Endothelial cell of umbilical vein (primary cell): ENCODE data around the gene LAIR2. TPM values are rescaled to one million over a fixed set of nuclear protein-coding genes. Genes with fewer than 3 reads are reported as not detected.
A peak's percentile ranks its signal among the peaks of the same experiment; 100 is the strongest.

Source experiments
- BruUV-seq: library from RNA; stranded (reverse); fragments of 400-500 nt; replicated peaks from 2 replicates; lab custom pipeline; 2021; lab: Mats Ljungman, UMichigan
- CTCF ChIA-PET: fragments of 300-600, 350-600 bp; sonication (Branson Sonifier 250); formaldehyde crosslinking; loops from one replicate; lab custom pipeline; 2021; ENCODE audit warnings: antibody characterized with exemption, inconsistent platforms; lab: Charles Lee
- POLR2A ChIA-PET: fragments of 300-600, 350-600 bp; sonication (Branson Sonifier 250); formaldehyde crosslinking; loops from one replicate; lab custom pipeline; 2021; ENCODE audit warnings: antibody characterized with exemption, inconsistent platforms; lab: Charles Lee
- DNase-seq: peaks from one replicate; pipeline ENCODE4 v3.0.0-alpha.2; 2011; ENCODE audit warnings: low read depth, low spot score
- FAIRE-seq: peaks from 2 replicates; lab custom pipeline; 2011; peaks lifted over from hg19 to GRCh38; lab: Jason Lieb, UNC
- H2AFZ ChIP-seq: 2 replicates; pipeline ENCODE4 v1.6.0; 2012; ENCODE audit warnings: low read depth, low read length, control low read depth, inconsistent platforms
- H3K27ac ChIP-seq: 2 replicates; pipeline ENCODE4 v1.5.1; 2011; ENCODE audit warnings: low read depth, mild to moderate bottlenecking, control low read depth, low read length, moderate library complexity; ENCODE audit not compliant: insufficient read depth
- H3K27me3 ChIP-seq, 2 experiments: 2 replicates each; pipeline versions ENCODE4 v1.6.0 to v1.6.1; 2011; ENCODE audit warnings: low read length in 2 of 2, mixed read lengths in 1 of 2; ENCODE audit not compliant: control insufficient read depth in 2 of 2, insufficient read depth in 2 of 2
- H3K36me3 ChIP-seq, 2 experiments: 2 replicates in 1 of 2; 3 replicates in 1 of 2; pipeline ENCODE4 v1.5.1; 2011; ENCODE audit warnings: low read length in 2 of 2, mild to moderate bottlenecking in 1 of 2, moderate library complexity in 1 of 2; ENCODE audit not compliant: control insufficient read depth in 2 of 2, insufficient read depth in 2 of 2; ENCODE audit errors: extremely low read depth in 1 of 2
- H3K4me1 ChIP-seq: 3 replicates; pipeline ENCODE4 v1.5.1; 2011; ENCODE audit warnings: mild to moderate bottlenecking, low read length; ENCODE audit not compliant: control insufficient read depth, insufficient read depth; ENCODE audit errors: extremely low read depth
- H3K4me2 ChIP-seq: 2 replicates; pipeline ENCODE4 v1.6.1; 2011; ENCODE audit warnings: low read length, control low read depth, mixed read lengths; ENCODE audit not compliant: insufficient read depth
- H3K4me3 ChIP-seq, 3 experiments: fragments of 200-600 bp in 1 of 3; sonication (generic), shearing (Covaris generic) in 1 of 3; replicated peaks in 1 of 3; 2 replicates each; pipeline ENCODE4 v1.5.1; 2011 to 2016; ENCODE audit warnings: control low read depth in 3 of 3, low read length in 3 of 3, mild to moderate bottlenecking in 2 of 3, inconsistent platforms in 1 of 3, low read depth in 1 of 3, moderate library complexity in 1 of 3; ENCODE audit not compliant: insufficient read depth in 1 of 3
- H3K79me2 ChIP-seq: 2 replicates; pipeline ENCODE4 v1.6.0; 2012; ENCODE audit warnings: low read length, inconsistent platforms; ENCODE audit not compliant: control insufficient read depth, insufficient read depth
- H3K9ac ChIP-seq: replicated peaks from 2 replicates; pipeline ENCODE3; 2011; ENCODE audit warnings: low read length, control low read depth; ENCODE audit not compliant: insufficient read depth; ENCODE audit errors: extremely low read depth
- H3K9me1 ChIP-seq: replicated peaks from 3 replicates; pipeline ENCODE4 v1.6.0; 2011; ENCODE audit warnings: mild to moderate bottlenecking, low read length; ENCODE audit not compliant: control insufficient read depth, insufficient read depth; ENCODE audit errors: extremely low read depth
- H3K9me3 ChIP-seq: replicated peaks from 2 replicates; pipeline ENCODE4 v1.5.1; 2012; ENCODE audit warnings: low read length, inconsistent platforms; ENCODE audit not compliant: control insufficient read depth, insufficient read depth
- H4K20me1 ChIP-seq: replicated peaks from 2 replicates; pipeline ENCODE3; 2011; ENCODE audit warnings: mild to moderate bottlenecking, low read length; ENCODE audit not compliant: control insufficient read depth, insufficient read depth; ENCODE audit errors: extremely low read depth
- EZH2 ChIP-seq: IDR thresholded peaks from 2 replicates; pipeline ENCODE4 v1.6.1; 2012; ENCODE audit warnings: borderline replicate concordance, low read depth, mild to moderate bottlenecking, moderate library complexity, low read length, inconsistent platforms; ENCODE audit not compliant: severe bottlenecking
- FOS ChIP-seq: IDR thresholded peaks from 2 replicates; pipeline ENCODE4 v1.6.1; 2011; ENCODE audit warnings: mild to moderate bottlenecking, low read length, moderate library complexity, borderline replicate concordance; ENCODE audit not compliant: insufficient read depth
- GATA2 ChIP-seq: IDR thresholded peaks from 2 replicates; pipeline ENCODE4 v1.7.0; 2011; ENCODE audit warnings: low read depth, mild to moderate bottlenecking, moderate library complexity, mixed read lengths, low read length; ENCODE audit not compliant: insufficient read length, insufficient read depth
- JUN ChIP-seq: IDR thresholded peaks from 2 replicates; pipeline ENCODE4 v1.6.1; 2011; ENCODE audit warnings: borderline replicate concordance, low read depth; ENCODE audit not compliant: insufficient read length, insufficient read depth
- MYC ChIP-seq: IDR thresholded peaks from one replicate; pipeline ENCODE4 v1.6.1; 2011; ENCODE audit warnings: mild to moderate bottlenecking, low read depth, low read length
- POLR2A ChIP-seq: IDR thresholded peaks from 2 replicates; pipeline ENCODE4 v1.6.1; 2012; ENCODE audit warnings: low read depth, mild to moderate bottlenecking, control low read depth, low read length
- POLR2AphosphoS5 ChIP-seq: IDR thresholded peaks from 2 replicates; pipeline ENCODE4 v1.6.1; 2012; ENCODE audit warnings: low read depth, mild to moderate bottlenecking, control low read depth, low read length, moderate library complexity; ENCODE audit not compliant: insufficient read depth
- dilution Hi-C: fragments of 300-500 bp; cut with MboI; formaldehyde crosslinking; loops from one replicate; pipeline ENCODE4 v1.15.0; 2019; ENCODE audit warnings: low sequenced_read_pairs; ENCODE audit not compliant: extremely low pct_ligation_motif_present
- intact Hi-C: fragments of 100-400 bp; cut with micrococcal nuclease; formaldehyde crosslinking; loops from one replicate; pipeline ENCODE4 v1.10.0; 2022
- polyA plus RNA-seq, 4 experiments: library from polyadenylated mRNA; depleted of rRNA in 3 of 4; stranded (reverse) in 3 of 4; unstranded in 1 of 4; fragments of >200 nt; gene quantifications; 2 replicates each; pipeline versions ENCODE4 v1.2.1 to v1.2.3, GENCODE V29; 2011 to 2012; ENCODE audit warnings: missing spikeins in 1 of 4
- total RNA-seq: library from RNA; stranded (reverse); gene quantifications from 2 replicates; pipeline ENCODE4 v1.2.3, GENCODE V29; 2021
- TF ChIP-seq, protein P1 (sequence below), 2 donors: IDR thresholded peaks; 1 replicate in 1 of 2; 2 replicates in 1 of 2; pipeline ENCODE4 v1.5.1; 2011; ENCODE audit warnings: low read length in 2 of 2, mild to moderate bottlenecking in 2 of 2, moderate library complexity in 2 of 2, control low read depth in 1 of 2, inconsistent platforms in 1 of 2, low read depth in 1 of 2; ENCODE audit not compliant: insufficient read depth in 1 of 2; ENCODE audit errors: extremely low read depth in 1 of 2
- TF ChIP-seq, protein P2 (sequence below): IDR thresholded peaks from 2 replicates; pipeline ENCODE4 v1.6.1; 2011; ENCODE audit not compliant: insufficient read depth, insufficient read length

LAIR2 gene
- total and polyA plus RNA-seq, 2 donors (not counting 3 experiments of a cell fraction or from before 2014, with no cell fraction given) = not detected

DNA sequence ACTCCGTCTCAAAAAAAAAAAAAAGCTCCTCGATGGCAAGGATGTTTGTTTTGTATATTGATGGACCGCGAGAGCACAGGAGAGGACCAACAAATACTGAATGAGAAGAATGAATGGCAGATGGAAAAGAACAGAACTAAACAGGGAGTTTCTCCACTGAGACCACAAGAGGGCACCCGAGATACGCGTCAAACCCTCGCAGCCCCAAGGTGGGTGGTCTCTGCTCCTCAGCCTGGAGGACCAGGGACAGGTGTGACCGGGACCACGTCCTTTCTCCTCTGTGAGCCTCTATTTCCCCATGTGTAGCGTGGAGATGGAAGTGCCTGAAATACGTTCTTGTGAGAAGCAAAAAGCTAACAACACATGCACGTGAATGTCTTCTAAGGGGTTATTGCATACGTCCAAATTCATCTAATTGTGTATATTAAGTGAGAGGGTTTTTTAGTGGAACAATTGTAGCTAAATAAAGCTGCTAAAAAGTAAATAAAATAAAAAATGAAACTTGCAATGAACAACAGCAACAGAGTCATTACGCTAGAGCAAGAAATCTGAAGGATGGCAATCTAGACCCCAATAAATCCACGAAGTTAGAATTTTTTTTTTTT, 21.2 kb upstream of the LAIR2 start:
- Histone ChIP-seq H3K9ac (no peak overlapping the region), H2AFZ (peak overlapping the region; percentile 44), H3K4me3 (no peak overlapping the region), H3K27ac (no peak overlapping the region), H3K4me1 (no peaks in the 10 kb centered on the region), H3K4me2 (no peak overlapping the region), H3K79me2 (no peaks in the 10 kb centered on the region), H3K9me1 (no peaks in the 10 kb centered on the region), H4K20me1 (no peaks in the 10 kb centered on the region), H3K9me3 (no peaks in the 10 kb centered on the region), H3K36me3 (no peaks in the 10 kb centered on the region), H3K27me3 (no peaks in the 10 kb centered on the region)
- ChIA-PET CTCF (interaction anchor here (0.6 to 4.0 kb wide), 8 partner anchors 8 to 651 kb away, joined by 3 to 42 read pairs (median 4); partner anchors contain the start of gene CDC42EP5), POLR2A (no interaction called here)
- dilution Hi-C loops (no loop called here), intact Hi-C loops (loop anchor here (1.0 to 2.0 kb wide), 4 partner anchors 172 to 651 kb away; no protein-coding TSS in a partner anchor)
- no peak for TF ChIP-seq MYC
- TF ChIP-seq, protein P1, sequence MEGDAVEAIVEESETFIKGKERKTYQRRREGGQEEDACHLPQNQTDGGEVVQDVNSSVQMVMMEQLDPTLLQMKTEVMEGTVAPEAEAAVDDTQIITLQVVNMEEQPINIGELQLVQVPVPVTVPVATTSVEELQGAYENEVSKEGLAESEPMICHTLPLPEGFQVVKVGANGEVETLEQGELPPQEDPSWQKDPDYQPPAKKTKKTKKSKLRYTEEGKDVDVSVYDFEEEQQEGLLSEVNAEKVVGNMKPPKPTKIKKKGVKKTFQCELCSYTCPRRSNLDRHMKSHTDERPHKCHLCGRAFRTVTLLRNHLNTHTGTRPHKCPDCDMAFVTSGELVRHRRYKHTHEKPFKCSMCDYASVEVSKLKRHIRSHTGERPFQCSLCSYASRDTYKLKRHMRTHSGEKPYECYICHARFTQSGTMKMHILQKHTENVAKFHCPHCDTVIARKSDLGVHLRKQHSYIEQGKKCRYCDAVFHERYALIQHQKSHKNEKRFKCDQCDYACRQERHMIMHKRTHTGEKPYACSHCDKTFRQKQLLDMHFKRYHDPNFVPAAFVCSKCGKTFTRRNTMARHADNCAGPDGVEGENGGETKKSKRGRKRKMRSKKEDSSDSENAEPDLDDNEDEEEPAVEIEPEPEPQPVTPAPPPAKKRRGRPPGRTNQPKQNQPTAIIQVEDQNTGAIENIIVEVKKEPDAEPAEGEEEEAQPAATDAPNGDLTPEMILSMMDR (IDR thresholded peaks at IDR 0.05; ENCODE audit: extremely low read depth in 1 of 2, insufficient read depth in 1 of 2, low read depth in 1 of 2, low read length in 2 of 2) = peak; percentile 68 to 79
- FAIRE-seq (peak; percentile 83), DNase-seq (peak; percentile 62)
- no TSS peak for BruUV-seq

DNA sequence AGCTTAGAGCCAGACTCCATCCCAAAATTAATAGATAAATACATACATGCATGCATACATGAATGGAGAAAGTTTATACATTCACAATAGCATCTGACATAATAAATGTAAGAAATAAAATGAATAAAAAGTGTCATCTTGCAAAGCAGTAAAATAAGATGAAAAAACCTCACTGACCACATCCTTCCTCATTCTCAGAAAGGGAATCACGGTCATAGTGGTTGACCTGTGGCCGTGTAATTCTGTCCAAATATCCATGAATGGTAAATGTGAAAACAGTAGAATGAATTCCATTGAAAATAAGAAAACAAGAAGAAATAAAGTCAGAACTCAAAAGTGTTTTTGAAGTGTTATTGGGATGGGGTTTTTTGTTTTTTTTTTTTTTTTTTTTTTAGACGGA, 19.7 kb upstream of the LAIR2 start:
- peak; percentile 18 for FAIRE-seq

More for the DNA sequence above, 19.7 kb upstream of the LAIR2 start:
- intact Hi-C loops = no loop called here
- H2AFZ ChIP-seq = no peak overlapping the region
- no peak overlapping the region for H3K27ac ChIP-seq
- H3K9ac ChIP-seq = no peak overlapping the region
- ChIA-PET POLR2A (no interaction called here), CTCF (interaction anchor here (4.0 kb wide), 1 partner anchor 191 kb away, joined by 42 read pairs; no protein-coding TSS in a partner anchor)
- H3K4me3 ChIP-seq = no peak overlapping the region
- BruUV-seq = no TSS peak
- no peak for TF ChIP-seq MYC
- TF ChIP-seq, protein P1 (IDR thresholded peaks at IDR 0.05; ENCODE audit: extremely low read depth in 1 of 2, insufficient read depth in 1 of 2, low read depth in 1 of 2, low read length in 2 of 2) = no peak
- TF ChIP-seq POLR2AphosphoS5 = no peak
- no peak for TF ChIP-seq GATA2
- TF ChIP-seq EZH2 = no peak
- TF ChIP-seq, protein P2, sequence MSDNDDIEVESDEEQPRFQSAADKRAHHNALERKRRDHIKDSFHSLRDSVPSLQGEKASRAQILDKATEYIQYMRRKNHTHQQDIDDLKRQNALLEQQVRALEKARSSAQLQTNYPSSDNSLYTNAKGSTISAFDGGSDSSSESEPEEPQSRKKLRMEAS = no peak
- no peak for TF ChIP-seq FOS
- TF ChIP-seq JUN = no peak
- TF ChIP-seq POLR2A = no peak
- dilution Hi-C loops = no loop called here
- H3K9me1 ChIP-seq = no peaks in the 10 kb centered on the region
- no peaks in the 10 kb centered on the region for H3K4me1 ChIP-seq
- no peaks in the 10 kb centered on the region for H3K79me2 ChIP-seq
- no peaks in the 10 kb centered on the region for H3K9me3 ChIP-seq
- H4K20me1 ChIP-seq = no peaks in the 10 kb centered on the region
- no peak overlapping the region for H3K4me2 ChIP-seq
- no peak for DNase-seq
- H3K36me3 ChIP-seq = no peaks in the 10 kb centered on the region
- H3K27me3 ChIP-seq = no peaks in the 10 kb centered on the region
